CD4-positive, CD25-positive, alpha-beta regulatory T cell (primary cell): ENCODE data around the gene SHB. TPM values are rescaled to one million over a fixed set of nuclear protein-coding genes. Genes with fewer than 3 reads are reported as not detected.

ENCODE experiments used
- ATAC-seq, 2 donors: fragments of 150-1000 bp; cut with Tn5 transposase; one replicate each; pipeline ENCODE4 v1.10.0; 2021; ENCODE audit warnings: low read depth in 2 of 2, moderate number of reproducible peaks in 2 of 2, moderate library complexity in 1 of 2
- DNase-seq, 3 donors: peaks; one replicate each; pipeline versions ENCODE4 v3.0.0 to v3.0.0-alpha.2; 2012 to 2022; ENCODE audit warnings: mixed read lengths in 1 of 3
- H3K27ac ChIP-seq: one replicate; pipeline ENCODE4 v1.7.0; 2013; ENCODE audit warnings: mild to moderate bottlenecking, low read length; ENCODE audit not compliant: insufficient read depth, poor library complexity, severe bottlenecking
- H3K27me3 ChIP-seq: one replicate; pipeline ENCODE4 v1.7.0; 2013; ENCODE audit warnings: low read length; ENCODE audit not compliant: control insufficient read depth, insufficient read depth
- H3K36me3 ChIP-seq: one replicate; pipeline ENCODE4 v1.7.0; 2013; ENCODE audit warnings: mild to moderate bottlenecking, low read length, moderate library complexity; ENCODE audit not compliant: control insufficient read depth, insufficient read depth
- H3K4me1 ChIP-seq: 2 replicates; pipeline ENCODE4 v1.7.0; 2013; ENCODE audit warnings: mild to moderate bottlenecking, low read length; ENCODE audit not compliant: insufficient read depth, control insufficient read depth, poor library complexity, severe bottlenecking
- H3K4me3 ChIP-seq: one replicate; pipeline ENCODE4 v1.7.0; 2013; ENCODE audit warnings: low read depth, mild to moderate bottlenecking, low read length, moderate library complexity
- H3K9me3 ChIP-seq, 2 experiments: 1 replicate in 1 of 2; 2 replicates in 1 of 2; pipeline ENCODE4 v1.7.0; 2013; ENCODE audit warnings: low read length in 2 of 2, mild to moderate bottlenecking in 1 of 2, moderate library complexity in 1 of 2; ENCODE audit not compliant: control insufficient read depth in 2 of 2
- H3K27ac Mint-ChIP-seq, 3 donors: one replicate each; pipeline ENCODE4 v1.8.0; 2020 to 2022; ENCODE audit warnings: mild to moderate bottlenecking in 3 of 3, mixed read lengths in 3 of 3, moderate library complexity in 2 of 3
- H3K27me3 Mint-ChIP-seq: one replicate; pipeline ENCODE4 v1.8.0; 2022; ENCODE audit warnings: mild to moderate bottlenecking, mixed read lengths
- H3K36me3 Mint-ChIP-seq: one replicate; pipeline ENCODE4 v1.8.0; 2020; ENCODE audit warnings: mixed read lengths
- H3K4me1 Mint-ChIP-seq, 4 donors: one replicate each; pipeline ENCODE4 v1.8.0; 2020 to 2022; ENCODE audit warnings: mixed read lengths in 4 of 4, mild to moderate bottlenecking in 1 of 4
- H3K4me3 Mint-ChIP-seq, 4 donors: one replicate each; pipeline ENCODE4 v1.8.0; 2020 to 2022; ENCODE audit warnings: mild to moderate bottlenecking in 4 of 4, mixed read lengths in 4 of 4, moderate library complexity in 3 of 4
- H3K9me3 Mint-ChIP-seq, 7 donors: one replicate each; pipeline ENCODE4 v1.8.0; 2020 to 2022; ENCODE audit warnings: mixed read lengths in 7 of 7, mild to moderate bottlenecking in 3 of 7, moderate library complexity in 2 of 7
- polyA plus RNA-seq, 4 donors: library from polyadenylated mRNA; unstranded; fragments of 300-500 nt; fragmentation: Illumina TruSeq; gene quantifications; one replicate each; pipeline ENCODE4 v1.2.3, GENCODE V29; 2021
- total RNA-seq: library from RNA; stranded (reverse); gene quantifications from one replicate; pipeline ENCODE4 v1.2.3, GENCODE V29; 2022

The SHB gene
- total and polyA plus RNA-seq, 5 donors from 2014 or later: 0.27 to 0.69 TPM; not detected in 3

DNA sequence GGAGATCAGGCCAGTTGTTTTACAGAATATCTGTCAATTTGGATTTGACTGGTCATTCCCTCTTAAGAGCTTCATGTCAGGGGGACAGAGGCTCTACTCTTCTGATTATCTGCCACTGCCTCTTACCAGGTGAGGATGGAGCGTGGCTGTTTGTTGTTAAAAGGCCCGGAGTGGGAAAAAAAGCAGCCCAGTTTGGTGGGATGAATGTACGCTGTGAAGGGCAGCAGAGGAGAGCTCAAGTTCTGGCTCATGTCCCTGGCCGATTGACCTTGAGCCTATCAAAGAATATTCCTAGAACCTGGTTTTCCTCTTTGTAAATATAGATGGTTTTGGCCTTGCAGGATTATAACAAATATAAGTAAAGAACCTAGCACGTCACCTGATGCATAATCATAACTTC is 16.3 kb upstream of the SHB start:
- Histone ChIP-seq H3K4me3 (no peak overlapping the region), H3K36me3 (no peaks in the 10 kb centered on the region), H3K27ac (no peak overlapping the region), H3K4me1 (no peaks in the 10 kb centered on the region), H3K9me3 (no peaks in the 10 kb centered on the region), H3K27me3 (peaks cover 2% of the 10 kb centered on the region)
- peaks cover 0 to 3% (median 0%) of the 10 kb centered on the region in 4 donors for H3K4me1 Mint-ChIP-seq
- no peaks in the 10 kb centered on the region for H3K36me3 Mint-ChIP-seq
- H3K27me3 Mint-ChIP-seq: peaks cover 11% of the 10 kb centered on the region
- no peak overlapping the region for H3K4me3 Mint-ChIP-seq
- no peak overlapping the region for H3K27ac Mint-ChIP-seq
- H3K9me3 Mint-ChIP-seq: peaks cover 0 to 2% (median 0%) of the 10 kb centered on the region in 7 donors
- ATAC-seq (no peak), DNase-seq (no peak)

DNA sequence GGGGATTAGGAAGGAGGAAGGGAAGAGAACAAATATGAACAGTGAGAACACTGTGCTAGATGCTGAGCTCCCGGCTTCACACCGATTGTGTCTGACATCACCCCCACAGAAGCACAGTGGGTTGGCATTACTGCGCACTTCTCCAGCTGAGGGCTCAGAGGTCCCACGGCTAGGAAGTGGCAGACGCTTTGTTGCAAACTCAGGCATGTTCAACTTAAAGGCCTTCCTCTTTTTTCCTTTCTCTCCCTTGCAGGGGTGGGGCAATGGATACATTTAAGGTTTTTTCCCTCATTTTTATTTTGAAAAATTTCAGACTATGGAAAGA is 15.5 kb upstream of the SHB start:
- Mint-ChIP-seq H3K36me3 (no peaks in the 10 kb centered on the region), H3K4me3 (no peak overlapping the region), H3K27me3 (peaks cover 11% of the 10 kb centered on the region), H3K9me3 (peaks cover 0 to 2% (median 0%) of the 10 kb centered on the region in 7 donors), H3K4me1 (peaks cover 0 to 3% (median 0%) of the 10 kb centered on the region in 4 donors), H3K27ac (no peak overlapping the region)
- no peak for DNase-seq
- ATAC-seq: no peak
- Histone ChIP-seq H3K9me3 (no peaks in the 10 kb centered on the region), H3K36me3 (no peaks in the 10 kb centered on the region), H3K4me3 (no peak overlapping the region), H3K4me1 (no peaks in the 10 kb centered on the region), H3K27ac (no peak overlapping the region), H3K27me3 (peaks cover 2% of the 10 kb centered on the region)

DNA sequence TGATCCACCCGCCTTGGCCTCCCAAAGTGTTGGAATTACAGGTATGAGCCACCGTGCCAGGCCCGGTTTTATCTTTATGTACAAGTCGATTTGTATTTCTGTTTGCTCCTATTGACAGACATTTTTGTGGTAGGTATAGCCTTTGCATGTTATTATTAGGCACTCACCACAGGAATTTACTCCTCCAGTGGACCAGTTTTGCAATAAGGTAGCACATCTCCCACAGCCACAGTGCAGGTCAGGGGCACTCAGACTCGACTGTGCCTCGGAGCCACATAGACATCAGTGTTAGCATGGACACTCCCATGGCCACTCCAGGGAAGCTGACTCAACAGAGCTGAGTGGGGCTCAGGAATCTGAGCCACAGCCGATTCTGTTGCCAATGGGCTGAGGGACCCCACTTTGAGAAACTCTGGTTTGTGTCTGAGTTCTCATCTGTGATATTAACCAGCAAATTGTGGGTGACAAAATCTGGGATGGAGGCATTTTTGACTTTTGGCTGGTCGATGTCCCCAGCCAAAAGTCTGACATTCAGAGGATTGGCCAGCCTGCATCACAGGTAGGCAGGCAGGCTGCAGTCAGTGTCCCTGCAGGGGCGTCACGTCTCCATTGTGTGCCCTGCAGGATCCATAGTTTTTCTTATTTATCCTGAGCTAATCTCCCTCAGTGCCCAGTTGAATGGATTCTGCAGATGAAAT is 15.0 kb upstream of the SHB start:
- no peaks in the 10 kb centered on the region for H3K36me3 Mint-ChIP-seq
- Histone ChIP-seq H3K27me3 (peaks cover 2% of the 10 kb centered on the region), H3K27ac (no peak overlapping the region), H3K4me1 (no peaks in the 10 kb centered on the region), H3K4me3 (no peak overlapping the region), H3K36me3 (no peaks in the 10 kb centered on the region), H3K9me3 (no peaks in the 10 kb centered on the region)
- DNase-seq (no peak), ATAC-seq (no peak)
- no peak overlapping the region for H3K4me3 Mint-ChIP-seq
- no peak overlapping the region for H3K27ac Mint-ChIP-seq
- peaks cover 0 to 3% (median 0%) of the 10 kb centered on the region in 4 donors for H3K4me1 Mint-ChIP-seq
- H3K9me3 Mint-ChIP-seq: peaks cover 0 to 2% (median 0%) of the 10 kb centered on the region in 7 donors
- H3K27me3 Mint-ChIP-seq: peaks cover 11% of the 10 kb centered on the region

DNA sequence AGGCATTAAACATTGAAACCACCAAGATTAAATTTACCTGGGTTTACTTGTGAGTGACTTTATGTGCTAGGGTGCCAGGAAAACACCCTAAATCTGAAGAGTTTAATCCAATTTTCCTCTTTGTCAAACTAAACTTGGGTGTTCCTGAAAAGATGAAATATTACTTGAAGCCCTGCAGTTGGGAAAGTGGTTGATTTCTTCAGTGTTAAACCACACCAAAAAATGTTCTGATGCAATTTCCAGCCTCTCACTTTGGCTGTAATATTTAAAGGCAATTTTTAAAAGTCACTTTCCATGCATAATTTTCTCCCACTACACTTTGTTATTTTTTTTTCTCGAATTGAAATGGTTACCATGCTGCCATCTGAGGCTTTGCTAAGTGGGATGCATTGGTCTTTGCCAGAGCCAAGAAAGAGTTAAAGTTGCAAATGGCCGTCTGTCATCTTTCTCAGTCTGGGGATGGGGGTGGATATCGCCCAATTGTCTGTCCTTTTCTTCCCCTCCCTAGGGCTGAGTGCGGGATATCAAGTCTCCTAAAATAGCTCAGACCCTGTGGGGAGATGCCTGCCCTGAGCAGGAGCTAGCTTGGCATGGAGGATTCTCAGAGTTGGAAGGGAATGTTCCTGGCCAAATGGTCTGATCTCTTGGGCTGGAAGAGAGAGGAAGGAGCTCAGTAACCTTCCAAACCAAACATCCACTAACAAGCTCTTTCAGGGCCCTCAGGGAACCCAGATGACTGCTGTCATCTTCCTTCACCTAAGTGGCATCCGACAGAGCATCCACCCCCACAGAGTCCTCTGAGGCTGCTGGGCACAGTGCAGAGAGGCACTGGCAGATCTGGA is 13.6 kb upstream of the SHB start:
- DNase-seq: no peak
- no peak overlapping the region for H3K27ac Mint-ChIP-seq
- Histone ChIP-seq H3K27ac (no peak overlapping the region), H3K4me3 (no peak overlapping the region), H3K9me3 (no peaks in the 10 kb centered on the region), H3K4me1 (no peaks in the 10 kb centered on the region), H3K36me3 (no peaks in the 10 kb centered on the region), H3K27me3 (no peaks in the 10 kb centered on the region)
- H3K9me3 Mint-ChIP-seq: peaks cover 0 to 2% (median 0%) of the 10 kb centered on the region in 7 donors
- no peak for ATAC-seq
- no peak overlapping the region for H3K4me3 Mint-ChIP-seq
- H3K36me3 Mint-ChIP-seq: no peaks in the 10 kb centered on the region
- H3K27me3 Mint-ChIP-seq: peaks cover 11% of the 10 kb centered on the region
- no peaks in the 10 kb centered on the region for H3K4me1 Mint-ChIP-seq

DNA sequence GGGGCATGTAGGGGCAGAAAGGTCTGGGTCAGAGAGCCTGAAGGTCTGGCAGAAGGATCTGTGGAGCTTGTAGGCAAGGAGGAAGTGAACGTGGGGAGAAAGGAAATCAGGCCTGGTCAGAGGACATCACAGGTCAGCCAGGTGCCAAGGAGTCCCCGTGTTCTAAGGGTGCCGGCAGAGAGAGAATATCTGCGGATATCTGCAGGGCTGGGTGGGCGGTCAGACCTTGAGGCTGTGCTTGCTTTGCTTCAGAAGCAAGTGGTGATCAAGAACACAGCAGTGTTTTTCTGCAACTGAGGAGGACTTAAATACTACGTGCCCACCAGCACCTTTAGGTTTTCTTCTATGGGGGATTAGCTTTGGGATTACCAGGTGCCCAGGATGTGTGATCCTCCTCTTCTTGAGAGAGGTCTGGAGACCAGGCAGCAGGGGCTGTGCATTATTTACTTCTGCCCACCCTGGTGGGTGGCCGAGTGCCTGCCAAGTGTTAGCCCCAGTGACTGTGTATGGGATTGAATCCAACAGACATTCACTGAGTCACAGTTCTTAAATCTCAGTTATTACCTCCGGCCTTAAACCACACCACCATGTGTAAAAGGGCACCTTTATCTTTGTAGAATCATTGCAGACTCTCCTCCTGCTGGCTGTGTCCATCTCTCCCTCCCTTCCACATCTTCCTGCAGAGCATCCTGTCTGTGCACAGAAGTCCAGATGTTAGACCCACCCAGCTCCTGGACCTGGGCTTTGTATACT is 12.5 kb upstream of the SHB start:
- H3K36me3 Mint-ChIP-seq: no peaks in the 10 kb centered on the region
- H3K9me3 Mint-ChIP-seq: peaks cover 0 to 2% (median 0%) of the 10 kb centered on the region in 7 donors
- H3K27ac Mint-ChIP-seq: no peak overlapping the region

DNA sequence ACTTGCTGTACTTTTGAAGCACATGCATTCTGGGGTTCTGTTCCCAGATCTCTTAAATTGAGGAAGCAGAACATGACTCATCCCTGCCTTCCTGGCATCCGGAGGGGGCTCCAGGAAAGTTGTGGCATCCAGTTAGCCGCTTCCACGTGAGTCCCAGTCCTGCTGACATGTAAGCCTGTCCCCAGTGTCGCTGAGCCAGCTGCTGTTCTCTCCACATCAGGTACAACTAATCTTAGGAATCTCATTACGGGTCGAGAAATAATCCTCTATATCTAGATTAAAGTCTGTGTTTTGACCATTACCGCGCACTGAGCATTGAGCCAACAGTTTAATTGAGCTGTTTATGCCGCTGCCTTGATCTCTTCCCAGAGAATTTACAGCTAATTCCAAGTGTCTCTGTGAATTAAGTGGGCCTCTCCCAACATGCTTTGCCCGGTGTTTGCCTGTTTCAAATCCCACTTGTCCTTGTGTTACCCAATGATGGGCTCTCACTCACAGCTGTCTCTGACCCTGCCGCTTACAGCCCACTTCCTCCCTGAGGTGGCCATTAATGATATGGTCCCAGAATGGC is 10.5 kb upstream of the SHB start:
- Mint-ChIP-seq H3K9me3 (peaks cover 0 to 4% (median 0%) of the 10 kb centered on the region in 7 donors), H3K27me3 (peaks cover 15% of the 10 kb centered on the region), H3K4me3 (no peak overlapping the region), H3K36me3 (no peaks in the 10 kb centered on the region), H3K4me1 (peaks cover 0 to 2% (median 0%) of the 10 kb centered on the region in 4 donors), H3K27ac (no peak overlapping the region)
- no peaks in the 10 kb centered on the region for H3K36me3 ChIP-seq
- DNase-seq (no peak), ATAC-seq (no peak)
- no peak overlapping the region for H3K27ac ChIP-seq
- no peaks in the 10 kb centered on the region for H3K4me1 ChIP-seq
- peaks cover 3% of the 10 kb centered on the region for H3K27me3 ChIP-seq
- no peak overlapping the region for H3K4me3 ChIP-seq
- H3K9me3 ChIP-seq: no peaks in the 10 kb centered on the region

More for the DNA sequence above, 12.5 kb upstream of the SHB start:
- Histone ChIP-seq H3K27ac (no peak overlapping the region), H3K27me3 (peaks cover 3% of the 10 kb centered on the region), H3K9me3 (no peaks in the 10 kb centered on the region), H3K4me1 (no peaks in the 10 kb centered on the region), H3K4me3 (no peak overlapping the region), H3K36me3 (no peaks in the 10 kb centered on the region)
- no peaks in the 10 kb centered on the region for H3K4me1 Mint-ChIP-seq
- ATAC-seq (no peak), DNase-seq (no peak)
- peaks cover 15% of the 10 kb centered on the region for H3K27me3 Mint-ChIP-seq
- no peak overlapping the region for H3K4me3 Mint-ChIP-seq

DNA sequence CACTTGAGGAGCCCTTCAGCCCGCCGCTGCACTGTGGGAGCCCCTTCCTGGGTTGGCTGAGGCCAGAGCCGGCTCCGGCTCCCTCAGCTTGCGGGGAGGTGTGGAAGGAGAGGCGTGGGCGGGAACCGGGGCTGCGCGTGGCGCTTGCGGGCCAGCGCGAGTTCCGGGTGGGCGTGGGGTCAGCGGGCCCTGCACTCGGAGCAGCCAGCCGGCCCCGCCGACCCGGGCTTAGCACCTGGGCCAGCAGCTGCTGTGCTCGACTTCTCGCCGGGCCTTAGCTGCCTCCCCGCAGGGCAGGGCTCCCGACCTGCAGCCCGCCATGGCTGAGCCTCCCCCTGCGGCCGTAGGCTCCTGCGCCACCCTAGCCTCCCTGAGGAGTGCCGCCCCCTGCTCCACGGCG is 6.2 kb upstream of the SHB start:
- H3K9me3 Mint-ChIP-seq: peaks cover 0 to 4% (median 0%) of the 10 kb centered on the region in 7 donors
- peaks cover 37% of the 10 kb centered on the region for H3K27me3 Mint-ChIP-seq
- H3K36me3 ChIP-seq: no peaks in the 10 kb centered on the region
- no peak overlapping the region for H3K4me3 Mint-ChIP-seq
- H3K9me3 ChIP-seq: no peaks in the 10 kb centered on the region
- no peak for DNase-seq
- ATAC-seq: no peak
- H3K4me1 ChIP-seq: no peaks in the 10 kb centered on the region
- no peak overlapping the region for H3K4me3 ChIP-seq
- H3K27ac Mint-ChIP-seq: no peak overlapping the region
- H3K27ac ChIP-seq: no peak overlapping the region
- no peaks in the 10 kb centered on the region for H3K36me3 Mint-ChIP-seq
- H3K4me1 Mint-ChIP-seq: peaks cover 0 to 9% (median 4%) of the 10 kb centered on the region in 4 donors
- peaks cover 3% of the 10 kb centered on the region for H3K27me3 ChIP-seq
